ENCODE results near the gene MDK.

The MDK gene

GRCh38 chr11:46382646-46383403 lies 1.4 kb downstream of the MDK start:
- DNase-seq (ENCODE audit: low read depth in 2 of 2) = no peak

- DNase-seq (ENCODE audit: low read depth in 2 of 2) = no peak
These were observed 1.9 kb downstream of the MDK start for GRCh38 chr11:46383404-46383758.

- DNase-seq (ENCODE audit: low read depth in 2 of 2) = no peak
These were observed 2.7 kb downstream of the MDK start for GRCh38 chr11:46383974-46384701.

GRCh38 chr11:46385169-46386004 lies 3.9 kb downstream of the MDK start:
- no peak for DNase-seq (ENCODE audit: low read depth in 2 of 2)

GRCh38 chr11:46386005-46386578 lies 4.6 kb downstream of the MDK start:
- no peak for DNase-seq (ENCODE audit: low read depth in 2 of 2)

- DNase-seq (ENCODE audit: low read depth in 2 of 2) = no peak
These were observed 5.2 kb downstream of the MDK start for GRCh38 chr11:46386674-46387073.

- no peak for DNase-seq (ENCODE audit: low read depth in 2 of 2)
These were observed 6.0 kb downstream of the MDK start for GRCh38 chr11:46387456-46387855.

- no peak for DNase-seq (ENCODE audit: low read depth in 2 of 2)
These were observed 6.6 kb downstream of the MDK start for GRCh38 chr11:46387919-46388618.

- DNase-seq (ENCODE audit: low read depth in 2 of 2) = no peak
These were observed 7.4 kb downstream of the MDK start for GRCh38 chr11:46388619-46389449.

- peak; percentile 56 to 62 for DNase-seq (ENCODE audit: low read depth in 2 of 2)
These were observed 8.2 kb downstream of the MDK start for GRCh38 chr11:46389450-46390330.

GRCh38 chr11:46390331-46391171 lies 9.1 kb downstream of the MDK start:
- DNase-seq (ENCODE audit: low read depth in 2 of 2) = no peak

- DNase-seq (ENCODE audit: low read depth in 2 of 2) = no peak
These were observed 9.7 kb downstream of the MDK start for GRCh38 chr11:46391186-46391577.

GRCh38 chr11:46391578-46392420 lies 10.3 kb downstream of the MDK start, which contains the start of gene CHRM4:
CHRM4 (minus strand) TSS chr11:46391776; CDS start chr11:46386557, 5,219 bp downstream.
- no peak for DNase-seq (ENCODE audit: low read depth in 2 of 2)

- peak; percentile 67 to 69 for DNase-seq (ENCODE audit: low read depth in 2 of 2)
These were observed 11.2 kb downstream of the MDK start for GRCh38 chr11:46392421-46393230.

GRCh38 chr11:46393231-46393616 lies 11.8 kb downstream of the MDK start:
- DNase-seq (ENCODE audit: low read depth in 2 of 2) = no peak

- DNase-seq (ENCODE audit: low read depth in 2 of 2) = no peak
These were observed 12.3 kb downstream of the MDK start for GRCh38 chr11:46393759-46394158.

- DNase-seq (ENCODE audit: low read depth in 2 of 2) = no peak
These were observed 16.1 kb downstream of the MDK start for GRCh38 chr11:46397526-46397925.

Data from stimulated activated CD8-positive, alpha-beta memory T cell treated with anti-CD3 and anti-CD28 coated beads, Interleukin-2, amount 100 ng/mL, for 48 hours (primary cell).